K562 (cell line): ENCODE data around the gene DBI.

Source experiments
- ARID4B ChIP-seq: sonication (generic); formaldehyde crosslinking; IDR thresholded peaks from 2 replicates; pipeline ENCODE4 v1.8.0; 2022; ENCODE audit warnings: mild to moderate bottlenecking, missing genetic modification reagents
- BRD9 ChIP-seq: fragments of 450-650 bp; IDR thresholded peaks from 2 replicates; pipeline ENCODE4 v1.6.1; 2018; ENCODE audit warnings: low read depth; ENCODE audit not compliant: partially characterized antibody
- FOS ChIP-seq: IDR thresholded peaks from 3 replicates; pipeline ENCODE4 v1.6.1; 2011; ENCODE audit not compliant: insufficient read length; ENCODE audit errors: extremely low read depth
- MYC ChIP-seq, 2 experiments: fragments of 250-450 bp in 1 of 2; sonication (Bioruptor Pico) in 1 of 2; IDR thresholded peaks; 2 replicates each; pipeline versions ENCODE4 v1.5.1 to v1.6.1; 2012 to 2021; ENCODE audit warnings: low read depth in 2 of 2, borderline replicate concordance in 1 of 2, improper control_type of control experiment in 1 of 2, low read length in 1 of 2, mild to moderate bottlenecking in 1 of 2, moderate library complexity in 1 of 2
- NFYB ChIP-seq: IDR thresholded peaks from 2 replicates; pipeline ENCODE4 v1.6.1; 2011; ENCODE audit warnings: mild to moderate bottlenecking, moderate library complexity; ENCODE audit not compliant: insufficient read length; ENCODE audit errors: extremely low read depth
- POU5F1 ChIP-seq: fragments of 150-350 bp; IDR thresholded peaks from 2 replicates; pipeline ENCODE4 v1.6.1; 2014; ENCODE audit warnings: borderline replicate concordance, low read length, low read depth, mild to moderate bottlenecking; ENCODE audit not compliant: partially characterized antibody
- RAD21 ChIP-seq, 2 experiments: fragments of 250-450 bp in 1 of 2; fragments of 450-650 bp in 1 of 2; sonication (Bioruptor Pico) in 1 of 2; formaldehyde crosslinking in 1 of 2; IDR thresholded peaks in 1 of 2; conservative IDR thresholded peaks in 1 of 2; 2 replicates each; pipeline versions ENCODE4 v1.4.0 to v1.8.0; 2020 to 2022; ENCODE audit warnings: mild to moderate bottlenecking in 2 of 2, moderate library complexity in 1 of 2
- REST ChIP-seq, 2 experiments: fragments of 450-650 bp; formaldehyde crosslinking in 1 of 2; IDR thresholded peaks; 2 replicates each; pipeline versions ENCODE4 v1.4.0 to v1.6.1; 2014 to 2020; ENCODE audit warnings: mild to moderate bottlenecking in 2 of 2, borderline replicate concordance in 1 of 2, low read depth in 1 of 2
- SMAD4 ChIP-seq: fragments of 250-450 bp; sonication (Bioruptor Pico); conservative IDR thresholded peaks from 2 replicates; pipeline ENCODE4 v1.8.0; 2021; ENCODE audit warnings: inconsistent platforms, mild to moderate bottlenecking, moderate library complexity
- ZBTB7A ChIP-seq: IDR thresholded peaks from 2 replicates; pipeline ENCODE4 v1.6.1; 2011; ENCODE audit warnings: low read depth, mild to moderate bottlenecking, low read length, moderate library complexity, borderline replicate concordance; ENCODE audit not compliant: control insufficient read depth
- ZNF449 ChIP-seq: fragments of 250-450 bp; sonication (Bioruptor Pico); IDR thresholded peaks from 2 replicates; pipeline ENCODE4 v1.8.0; 2022; ENCODE audit warnings: moderate library complexity, mild to moderate bottlenecking, inconsistent platforms
- ZNF830 ChIP-seq: fragments of 250-450 bp; sonication (Bioruptor Pico); IDR thresholded peaks from 2 replicates; pipeline ENCODE4 v1.5.0; 2021; ENCODE audit warnings: mild to moderate bottlenecking
- TF ChIP-seq, protein P1 (sequence below), 3 experiments: IDR thresholded peaks in 2 of 3; conservative IDR thresholded peaks in 1 of 3; 2 replicates each; pipeline ENCODE4 v1.5.1; 2011 to 2012; ENCODE audit warnings: low read length in 3 of 3, mild to moderate bottlenecking in 3 of 3, control low read depth in 2 of 3, improper control_type of control experiment in 1 of 3, inconsistent platforms in 1 of 3, low read depth in 1 of 3, mixed read lengths in 1 of 3, moderate library complexity in 1 of 3; ENCODE audit not compliant: insufficient read depth in 2 of 3
- TF ChIP-seq, protein P2 (sequence below): sonication (generic); formaldehyde crosslinking; IDR thresholded peaks from 2 replicates; pipeline ENCODE4 v1.8.1; 2023; ENCODE audit warnings: mild to moderate bottlenecking, missing genetic modification reagents

DNA sequence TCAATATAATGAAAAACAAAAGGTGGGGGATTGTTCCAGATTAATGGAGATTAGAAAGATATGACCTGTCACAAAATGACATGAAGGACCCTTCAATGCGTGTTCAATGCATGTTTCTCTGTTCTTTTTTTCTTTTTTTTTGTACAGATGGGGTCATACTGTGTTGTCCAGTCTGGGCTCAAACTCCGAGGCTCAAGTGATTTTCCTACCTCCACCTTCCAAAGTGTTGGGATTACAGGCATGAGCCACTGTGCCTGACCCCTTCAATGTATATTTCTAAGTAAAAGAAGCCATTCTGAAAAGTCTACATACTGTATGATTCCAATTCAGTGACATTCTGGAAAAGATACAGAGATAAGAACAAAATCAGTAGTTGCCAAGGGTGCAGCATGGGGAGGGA lies 32.9 kb upstream of the DBI start:
- TF ChIP-seq ZNF449 (CRISPR knock-in tag), result no peak
- no peak for TF ChIP-seq REST (IDR thresholded peaks at IDR 0.05; ENCODE audit: borderline replicate concordance)
- TF ChIP-seq REST (CRISPR knock-in tag; IDR thresholded peaks at IDR 0.05; ENCODE audit: low read depth), result no peak
- TF ChIP-seq ZBTB7A, result no peak
- TF ChIP-seq, protein P1, sequence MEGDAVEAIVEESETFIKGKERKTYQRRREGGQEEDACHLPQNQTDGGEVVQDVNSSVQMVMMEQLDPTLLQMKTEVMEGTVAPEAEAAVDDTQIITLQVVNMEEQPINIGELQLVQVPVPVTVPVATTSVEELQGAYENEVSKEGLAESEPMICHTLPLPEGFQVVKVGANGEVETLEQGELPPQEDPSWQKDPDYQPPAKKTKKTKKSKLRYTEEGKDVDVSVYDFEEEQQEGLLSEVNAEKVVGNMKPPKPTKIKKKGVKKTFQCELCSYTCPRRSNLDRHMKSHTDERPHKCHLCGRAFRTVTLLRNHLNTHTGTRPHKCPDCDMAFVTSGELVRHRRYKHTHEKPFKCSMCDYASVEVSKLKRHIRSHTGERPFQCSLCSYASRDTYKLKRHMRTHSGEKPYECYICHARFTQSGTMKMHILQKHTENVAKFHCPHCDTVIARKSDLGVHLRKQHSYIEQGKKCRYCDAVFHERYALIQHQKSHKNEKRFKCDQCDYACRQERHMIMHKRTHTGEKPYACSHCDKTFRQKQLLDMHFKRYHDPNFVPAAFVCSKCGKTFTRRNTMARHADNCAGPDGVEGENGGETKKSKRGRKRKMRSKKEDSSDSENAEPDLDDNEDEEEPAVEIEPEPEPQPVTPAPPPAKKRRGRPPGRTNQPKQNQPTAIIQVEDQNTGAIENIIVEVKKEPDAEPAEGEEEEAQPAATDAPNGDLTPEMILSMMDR (IDR thresholded peaks at IDR 0.05 in 2 of 3, conservative IDR thresholded peaks at IDR 0.05 in 1 of 3; ENCODE audit: insufficient read depth in 2 of 3, low read depth in 1 of 3, low read length in 3 of 3), result no peak
- no peak for TF ChIP-seq MYC (IDR thresholded peaks at IDR 0.05; ENCODE audit: low read depth, low read length)
- no peak for TF ChIP-seq MYC (CRISPR knock-in tag; IDR thresholded peaks at IDR 0.05; ENCODE audit: borderline replicate concordance, low read depth)
- TF ChIP-seq ARID4B (CRISPR knock-in tag), result no peak
- no peak for TF ChIP-seq POU5F1
- TF ChIP-seq FOS, result no peak
- no peak for TF ChIP-seq NFYB
- TF ChIP-seq RAD21 (CRISPR knock-in tag; conservative IDR thresholded peaks at IDR 0.05 in 1 of 2, IDR thresholded peaks at IDR 0.05 in 1 of 2), result no peak
- no peak for TF ChIP-seq BRD9
- no peak for TF ChIP-seq ZNF830 (CRISPR knock-in tag)
- TF ChIP-seq, protein P2, sequence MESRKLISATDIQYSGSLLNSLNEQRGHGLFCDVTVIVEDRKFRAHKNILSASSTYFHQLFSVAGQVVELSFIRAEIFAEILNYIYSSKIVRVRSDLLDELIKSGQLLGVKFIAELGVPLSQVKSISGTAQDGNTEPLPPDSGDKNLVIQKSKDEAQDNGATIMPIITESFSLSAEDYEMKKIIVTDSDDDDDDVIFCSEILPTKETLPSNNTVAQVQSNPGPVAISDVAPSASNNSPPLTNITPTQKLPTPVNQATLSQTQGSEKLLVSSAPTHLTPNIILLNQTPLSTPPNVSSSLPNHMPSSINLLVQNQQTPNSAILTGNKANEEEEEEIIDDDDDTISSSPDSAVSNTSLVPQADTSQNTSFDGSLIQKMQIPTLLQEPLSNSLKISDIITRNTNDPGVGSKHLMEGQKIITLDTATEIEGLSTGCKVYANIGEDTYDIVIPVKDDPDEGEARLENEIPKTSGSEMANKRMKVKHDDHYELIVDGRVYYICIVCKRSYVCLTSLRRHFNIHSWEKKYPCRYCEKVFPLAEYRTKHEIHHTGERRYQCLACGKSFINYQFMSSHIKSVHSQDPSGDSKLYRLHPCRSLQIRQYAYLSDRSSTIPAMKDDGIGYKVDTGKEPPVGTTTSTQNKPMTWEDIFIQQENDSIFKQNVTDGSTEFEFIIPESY, result no peak
- TF ChIP-seq SMAD4 (CRISPR knock-in tag), result no peak
